Osteocyte (in vitro differentiated cells): ENCODE results near the gene LIN7B. TPM values are rescaled to one million over a fixed set of nuclear protein-coding genes. Genes with fewer than 3 reads are reported as not detected.

Experiments
- DNase-seq: peaks from one replicate; pipeline ENCODE4 v3.0.0; 2021; ENCODE audit warnings: mixed read lengths; ENCODE audit not compliant: unreplicated experiment; ENCODE audit errors: extremely low spot score
- H3K27ac Mint-ChIP-seq: one replicate; pipeline ENCODE4 v1.8.0; 2021; ENCODE audit warnings: mild to moderate bottlenecking, mixed read lengths; ENCODE audit not compliant: unreplicated experiment
- H3K27me3 Mint-ChIP-seq: one replicate; pipeline ENCODE4 v1.8.0; 2021; ENCODE audit warnings: mixed read lengths; ENCODE audit not compliant: unreplicated experiment
- H3K36me3 Mint-ChIP-seq: one replicate; pipeline ENCODE4 v1.8.0; 2021; ENCODE audit warnings: mixed read lengths; ENCODE audit not compliant: unreplicated experiment
- H3K4me1 Mint-ChIP-seq: one replicate; pipeline ENCODE4 v1.8.0; 2021; ENCODE audit warnings: mixed read lengths; ENCODE audit not compliant: unreplicated experiment
- H3K4me3 Mint-ChIP-seq: one replicate; pipeline ENCODE4 v1.8.0; 2021; ENCODE audit warnings: mild to moderate bottlenecking, moderate library complexity, mixed read lengths; ENCODE audit not compliant: unreplicated experiment
- H3K9me3 Mint-ChIP-seq: one replicate; pipeline ENCODE4 v1.8.0; 2021; ENCODE audit warnings: mixed read lengths; ENCODE audit not compliant: unreplicated experiment
- CTCF ChIP-seq: fragments of 200-600 bp; sonication (generic); IDR thresholded peaks from 2 replicates; pipeline ENCODE4 v1.5.0; 2021; ENCODE audit warnings: antibody characterized with exemption, mild to moderate bottlenecking, moderate library complexity
- total RNA-seq: library from RNA; stranded (reverse); gene quantifications from 2 replicates; pipeline ENCODE4 v1.2.1, GENCODE V29; 2021

LIN7B gene
- total RNA-seq, 1 donor from 2014 or later: 9.9 TPM

GRCh38 chr19:49104229-49104864, 9.8 kb upstream of the LIN7B start:
- no peaks in the 10 kb centered on the region for H3K4me1 Mint-ChIP-seq
- H3K4me3 Mint-ChIP-seq: no peak overlapping the region
- H3K9me3 Mint-ChIP-seq: no peaks in the 10 kb centered on the region
- peaks cover 47% of the 10 kb centered on the region for H3K36me3 Mint-ChIP-seq
- H3K27me3 Mint-ChIP-seq: no peaks in the 10 kb centered on the region
- no peak for DNase-seq
- H3K27ac Mint-ChIP-seq: no peak overlapping the region
- TF ChIP-seq CTCF: no peak

DNA sequence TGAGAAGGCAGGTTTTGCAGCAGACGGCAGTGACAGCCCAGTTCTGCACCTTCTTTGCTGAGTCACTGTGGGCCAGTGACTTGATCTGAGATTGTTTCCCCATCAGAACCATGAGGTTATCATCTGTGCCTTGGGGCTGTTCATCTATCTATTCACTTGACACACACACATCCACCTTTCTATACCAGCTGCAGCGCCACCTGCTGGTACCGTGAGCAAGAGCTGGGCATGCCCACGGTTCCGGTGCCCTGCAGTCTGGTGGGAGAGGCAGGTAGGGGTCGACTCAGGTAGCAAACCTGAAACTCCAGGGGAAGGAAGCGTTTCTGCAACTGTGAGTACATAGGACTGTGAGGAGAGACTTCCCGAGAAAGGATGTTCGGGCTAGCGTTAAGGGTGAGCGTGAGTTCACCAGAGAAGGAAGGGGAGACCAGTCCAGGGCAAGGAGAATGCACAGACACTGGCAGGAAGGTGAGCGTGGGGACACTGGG, 7.5 kb upstream of the LIN7B start:
- H3K27me3 Mint-ChIP-seq: no peaks in the 10 kb centered on the region
- no peak overlapping the region for H3K4me3 Mint-ChIP-seq
- H3K4me1 Mint-ChIP-seq: peaks cover 2% of the 10 kb centered on the region
- no peak overlapping the region for H3K27ac Mint-ChIP-seq
- no peaks in the 10 kb centered on the region for H3K9me3 Mint-ChIP-seq
- peaks cover 36% of the 10 kb centered on the region for H3K36me3 Mint-ChIP-seq
- no peak for DNase-seq
- peak; percentile 84 for TF ChIP-seq CTCF

DNA sequence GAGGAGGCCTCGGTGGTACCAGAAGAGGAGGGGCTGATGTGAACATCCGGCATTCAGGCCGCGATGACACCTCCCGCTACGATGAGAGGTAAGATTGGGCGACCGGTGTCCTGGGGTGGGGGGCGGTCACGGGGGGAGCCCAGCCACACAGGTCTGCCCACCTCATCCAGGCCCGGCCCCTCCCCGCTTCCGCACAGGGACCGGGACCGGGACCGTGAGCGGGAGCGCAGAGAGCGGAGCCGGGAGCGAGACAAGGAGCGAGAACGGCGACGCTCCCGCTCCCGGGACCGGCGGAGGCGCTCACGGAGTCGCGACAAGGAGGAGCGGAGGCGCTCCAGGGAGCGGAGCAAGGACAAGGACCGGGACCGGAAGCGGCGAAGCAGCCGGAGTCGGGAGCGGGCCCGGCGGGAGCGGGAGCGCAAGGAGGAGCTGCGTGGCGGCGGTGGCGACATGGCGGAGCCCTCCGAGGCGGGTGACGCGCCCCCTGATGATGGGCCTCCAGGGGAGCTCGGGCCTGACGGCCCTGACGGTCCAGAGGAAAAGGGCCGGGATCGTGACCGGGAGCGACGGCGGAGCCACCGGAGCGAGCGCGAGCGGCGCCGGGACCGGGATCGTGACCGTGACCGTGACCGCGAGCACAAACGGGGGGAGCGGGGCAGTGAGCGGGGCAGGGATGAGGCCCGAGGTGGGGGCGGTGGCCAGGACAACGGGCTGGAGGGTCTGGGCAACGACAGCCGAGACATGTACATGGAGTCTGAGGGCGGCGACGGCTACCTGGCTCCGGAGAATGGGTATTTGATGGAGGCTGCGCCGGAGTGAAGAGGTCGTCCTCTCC, 6.3 kb upstream of the LIN7B start:
- DNase-seq: no peak
- H3K9me3 Mint-ChIP-seq: no peaks in the 10 kb centered on the region
- TF ChIP-seq CTCF: no peak
- peaks cover 3% of the 10 kb centered on the region for H3K4me1 Mint-ChIP-seq
- H3K36me3 Mint-ChIP-seq: peaks cover 32% of the 10 kb centered on the region
- no peaks in the 10 kb centered on the region for H3K27me3 Mint-ChIP-seq
- H3K4me3 Mint-ChIP-seq: no peak overlapping the region
- H3K27ac Mint-ChIP-seq: no peak overlapping the region

- Mint-ChIP-seq H3K27me3 (no peaks in the 10 kb centered on the region), H3K27ac (peak overlapping the region; percentile 67), H3K4me3 (no peak overlapping the region), H3K4me1 (peaks cover 10% of the 10 kb centered on the region), H3K9me3 (no peaks in the 10 kb centered on the region), H3K36me3 (peaks cover 32% of the 10 kb centered on the region)
- no peak for DNase-seq
- no peak for TF ChIP-seq CTCF
These were observed 5.1 kb upstream of the LIN7B start for GRCh38 chr19:49109051-49109450.

- Mint-ChIP-seq H3K9me3 (no peaks in the 10 kb centered on the region), H3K27ac (no peak overlapping the region), H3K4me3 (no peak overlapping the region), H3K4me1 (peaks cover 10% of the 10 kb centered on the region), H3K27me3 (no peaks in the 10 kb centered on the region), H3K36me3 (peaks cover 31% of the 10 kb centered on the region)
- DNase-seq: no peak
- no peak for TF ChIP-seq CTCF
These were observed 4.5 kb upstream of the LIN7B start for GRCh38 chr19:49109569-49110233.
